H1 (cell line): ENCODE measurements around the gene PTPN21. TPM values are rescaled to one million over a fixed set of nuclear protein-coding genes. Genes with fewer than 3 reads are reported as not detected.

Source experiments
- ATF2 ChIP-seq: IDR thresholded peaks from 2 replicates; pipeline ENCODE4 v1.6.1; 2012; ENCODE audit warnings: low read length, inconsistent platforms
- CEBPB ChIP-seq: IDR thresholded peaks from 2 replicates; pipeline ENCODE4 v1.6.1; 2012; ENCODE audit warnings: low read depth, low read length
- GABPA ChIP-seq: IDR thresholded peaks from 2 replicates; pipeline ENCODE4 v1.6.1; 2011; ENCODE audit warnings: mild to moderate bottlenecking, low read length, moderate library complexity, borderline replicate concordance; ENCODE audit not compliant: insufficient read depth
- HDAC6 ChIP-seq: IDR thresholded peaks from one replicate; pipeline ENCODE4 v1.7.1; 2012; ENCODE audit warnings: low read depth, mild to moderate bottlenecking, inconsistent platforms, low read length, moderate library complexity
- JUN ChIP-seq: IDR thresholded peaks from 2 replicates; pipeline ENCODE4 v1.6.1; 2011; ENCODE audit warnings: low read depth, mild to moderate bottlenecking, improper control_type of control experiment, low read length
- SIN3A ChIP-seq, 2 experiments: IDR thresholded peaks in 1 of 2; conservative IDR thresholded peaks in 1 of 2; 2 replicates each; pipeline ENCODE4 v1.6.1; 2011 to 2012; ENCODE audit warnings: low read length in 2 of 2, improper control_type of control experiment in 1 of 2, low read depth in 1 of 2, mild to moderate bottlenecking in 1 of 2
- SP1 ChIP-seq: IDR thresholded peaks from 2 replicates; pipeline ENCODE4 v1.6.1; 2011; ENCODE audit warnings: low read depth, low read length
- ZNF274 ChIP-seq: IDR thresholded peaks from 2 replicates; pipeline ENCODE4 v1.7.0; 2012; ENCODE audit warnings: low read length, borderline replicate concordance; ENCODE audit errors: extremely low read depth
- polyA plus RNA-seq, 7 experiments: library from polyadenylated mRNA; depleted of rRNA in 3 of 7; stranded (reverse) in 5 of 7; unstranded in 2 of 7; fragments of >200 nt in 5 of 7; fragments of 200-250 nt in 2 of 7; gene quantifications; 1 replicate in 5 of 7; 2 replicates in 1 of 7; 4 replicates in 1 of 7; pipeline versions ENCODE4 v1.2.1 to v1.2.3, GENCODE V29; 2011 to 2013; ENCODE audit warnings: missing spikeins in 2 of 7, mixed read lengths in 2 of 7
- total RNA-seq: library from RNA; stranded (reverse); fragmentation: NEBNext Ultra II Directional; extraction: Animal tissue kit (Norgen Biotek cat#: 25700); gene quantifications from 2 replicates; pipeline ENCODE4 v1.2.1, GENCODE V29; 2021
- TF ChIP-seq, protein P1 (sequence below): fragments of 300-600 bp; sonication (generic); IDR thresholded peaks from 2 replicates; pipeline ENCODE4 v1.7.1; 2012; ENCODE audit warnings: low read length, moderate library complexity, mild to moderate bottlenecking, inconsistent platforms; ENCODE audit not compliant: insufficient replicate concordance

Gene PTPN21
- total and polyA plus RNA-seq, 2 of the 8 experiments (the other 6 are each of a cell fraction or from before 2014, with no cell fraction given): 6.5 to 16.1 TPM

- TF ChIP-seq, protein P1, sequence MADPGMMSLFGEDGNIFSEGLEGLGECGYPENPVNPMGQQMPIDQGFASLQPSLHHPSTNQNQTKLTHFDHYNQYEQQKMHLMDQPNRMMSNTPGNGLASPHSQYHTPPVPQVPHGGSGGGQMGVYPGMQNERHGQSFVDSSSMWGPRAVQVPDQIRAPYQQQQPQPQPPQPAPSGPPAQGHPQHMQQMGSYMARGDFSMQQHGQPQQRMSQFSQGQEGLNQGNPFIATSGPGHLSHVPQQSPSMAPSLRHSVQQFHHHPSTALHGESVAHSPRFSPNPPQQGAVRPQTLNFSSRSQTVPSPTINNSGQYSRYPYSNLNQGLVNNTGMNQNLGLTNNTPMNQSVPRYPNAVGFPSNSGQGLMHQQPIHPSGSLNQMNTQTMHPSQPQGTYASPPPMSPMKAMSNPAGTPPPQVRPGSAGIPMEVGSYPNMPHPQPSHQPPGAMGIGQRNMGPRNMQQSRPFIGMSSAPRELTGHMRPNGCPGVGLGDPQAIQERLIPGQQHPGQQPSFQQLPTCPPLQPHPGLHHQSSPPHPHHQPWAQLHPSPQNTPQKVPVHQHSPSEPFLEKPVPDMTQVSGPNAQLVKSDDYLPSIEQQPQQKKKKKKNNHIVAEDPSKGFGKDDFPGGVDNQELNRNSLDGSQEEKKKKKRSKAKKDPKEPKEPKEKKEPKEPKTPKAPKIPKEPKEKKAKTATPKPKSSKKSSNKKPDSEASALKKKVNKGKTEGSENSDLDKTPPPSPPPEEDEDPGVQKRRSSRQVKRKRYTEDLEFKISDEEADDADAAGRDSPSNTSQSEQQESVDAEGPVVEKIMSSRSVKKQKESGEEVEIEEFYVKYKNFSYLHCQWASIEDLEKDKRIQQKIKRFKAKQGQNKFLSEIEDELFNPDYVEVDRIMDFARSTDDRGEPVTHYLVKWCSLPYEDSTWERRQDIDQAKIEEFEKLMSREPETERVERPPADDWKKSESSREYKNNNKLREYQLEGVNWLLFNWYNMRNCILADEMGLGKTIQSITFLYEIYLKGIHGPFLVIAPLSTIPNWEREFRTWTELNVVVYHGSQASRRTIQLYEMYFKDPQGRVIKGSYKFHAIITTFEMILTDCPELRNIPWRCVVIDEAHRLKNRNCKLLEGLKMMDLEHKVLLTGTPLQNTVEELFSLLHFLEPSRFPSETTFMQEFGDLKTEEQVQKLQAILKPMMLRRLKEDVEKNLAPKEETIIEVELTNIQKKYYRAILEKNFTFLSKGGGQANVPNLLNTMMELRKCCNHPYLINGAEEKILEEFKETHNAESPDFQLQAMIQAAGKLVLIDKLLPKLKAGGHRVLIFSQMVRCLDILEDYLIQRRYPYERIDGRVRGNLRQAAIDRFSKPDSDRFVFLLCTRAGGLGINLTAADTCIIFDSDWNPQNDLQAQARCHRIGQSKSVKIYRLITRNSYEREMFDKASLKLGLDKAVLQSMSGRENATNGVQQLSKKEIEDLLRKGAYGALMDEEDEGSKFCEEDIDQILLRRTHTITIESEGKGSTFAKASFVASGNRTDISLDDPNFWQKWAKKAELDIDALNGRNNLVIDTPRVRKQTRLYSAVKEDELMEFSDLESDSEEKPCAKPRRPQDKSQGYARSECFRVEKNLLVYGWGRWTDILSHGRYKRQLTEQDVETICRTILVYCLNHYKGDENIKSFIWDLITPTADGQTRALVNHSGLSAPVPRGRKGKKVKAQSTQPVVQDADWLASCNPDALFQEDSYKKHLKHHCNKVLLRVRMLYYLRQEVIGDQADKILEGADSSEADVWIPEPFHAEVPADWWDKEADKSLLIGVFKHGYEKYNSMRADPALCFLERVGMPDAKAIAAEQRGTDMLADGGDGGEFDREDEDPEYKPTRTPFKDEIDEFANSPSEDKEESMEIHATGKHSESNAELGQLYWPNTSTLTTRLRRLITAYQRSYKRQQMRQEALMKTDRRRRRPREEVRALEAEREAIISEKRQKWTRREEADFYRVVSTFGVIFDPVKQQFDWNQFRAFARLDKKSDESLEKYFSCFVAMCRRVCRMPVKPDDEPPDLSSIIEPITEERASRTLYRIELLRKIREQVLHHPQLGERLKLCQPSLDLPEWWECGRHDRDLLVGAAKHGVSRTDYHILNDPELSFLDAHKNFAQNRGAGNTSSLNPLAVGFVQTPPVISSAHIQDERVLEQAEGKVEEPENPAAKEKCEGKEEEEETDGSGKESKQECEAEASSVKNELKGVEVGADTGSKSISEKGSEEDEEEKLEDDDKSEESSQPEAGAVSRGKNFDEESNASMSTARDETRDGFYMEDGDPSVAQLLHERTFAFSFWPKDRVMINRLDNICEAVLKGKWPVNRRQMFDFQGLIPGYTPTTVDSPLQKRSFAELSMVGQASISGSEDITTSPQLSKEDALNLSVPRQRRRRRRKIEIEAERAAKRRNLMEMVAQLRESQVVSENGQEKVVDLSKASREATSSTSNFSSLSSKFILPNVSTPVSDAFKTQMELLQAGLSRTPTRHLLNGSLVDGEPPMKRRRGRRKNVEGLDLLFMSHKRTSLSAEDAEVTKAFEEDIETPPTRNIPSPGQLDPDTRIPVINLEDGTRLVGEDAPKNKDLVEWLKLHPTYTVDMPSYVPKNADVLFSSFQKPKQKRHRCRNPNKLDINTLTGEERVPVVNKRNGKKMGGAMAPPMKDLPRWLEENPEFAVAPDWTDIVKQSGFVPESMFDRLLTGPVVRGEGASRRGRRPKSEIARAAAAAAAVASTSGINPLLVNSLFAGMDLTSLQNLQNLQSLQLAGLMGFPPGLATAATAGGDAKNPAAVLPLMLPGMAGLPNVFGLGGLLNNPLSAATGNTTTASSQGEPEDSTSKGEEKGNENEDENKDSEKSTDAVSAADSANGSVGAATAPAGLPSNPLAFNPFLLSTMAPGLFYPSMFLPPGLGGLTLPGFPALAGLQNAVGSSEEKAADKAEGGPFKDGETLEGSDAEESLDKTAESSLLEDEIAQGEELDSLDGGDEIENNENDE: no peak
- TF ChIP-seq ATF2 (no peak), SP1 (no peak), GABPA (no peak), ZNF274 (no peak), JUN (no peak), SIN3A (conservative IDR thresholded peaks at IDR 0.05 in 1 of 2, IDR thresholded peaks at IDR 0.05 in 1 of 2; ENCODE audit: low read depth in 1 of 2, low read length in 2 of 2) (no peak), CEBPB (no peak), HDAC6 (no peak)
These were observed 43.4 kb upstream of the PTPN21 start (continued) for GRCh38 chr14:88598097-88598675.
